ENCODE data around the gene JAG2.

Gene JAG2

DNA sequence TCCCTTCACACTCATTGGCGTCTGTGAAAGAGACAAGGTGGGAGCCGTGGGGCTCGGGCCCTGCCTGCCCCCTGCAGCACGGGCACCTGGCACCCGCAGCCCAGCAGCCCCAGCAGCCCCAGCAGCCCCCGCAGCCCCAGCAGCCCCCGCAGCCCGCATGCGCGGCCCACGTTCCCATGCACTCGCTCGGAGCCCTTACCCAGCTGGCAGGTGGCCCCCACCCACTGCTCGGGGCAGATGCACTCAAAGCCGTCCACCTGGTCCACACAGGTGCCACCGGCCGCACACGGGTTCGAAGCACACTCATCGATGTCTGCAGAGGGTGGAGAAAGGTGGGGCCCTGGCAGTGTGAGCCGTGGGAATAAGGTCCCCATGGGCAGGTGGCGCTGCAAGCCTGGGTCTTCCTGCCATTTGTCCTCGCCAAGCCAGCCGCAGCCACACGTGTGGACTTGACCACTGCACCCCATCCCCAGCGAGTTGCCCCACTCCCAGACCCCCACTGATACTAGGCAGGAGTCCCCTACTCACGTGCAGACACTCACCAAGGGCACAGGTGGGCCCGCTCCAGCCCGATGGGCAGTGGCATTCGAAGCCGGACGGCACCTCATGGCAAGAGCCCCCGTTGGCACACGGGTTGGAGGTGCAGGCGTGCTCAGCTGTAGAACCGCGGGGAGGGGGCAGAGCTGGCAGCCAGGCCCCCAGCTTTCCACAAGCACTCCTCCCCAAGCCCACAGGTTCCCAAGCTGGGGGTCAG, 17.3 kb downstream of the JAG2 start:
- ChIA-PET POLR2A (ENCODE audit: low non-redundant PET) (no interaction called here), CTCF (interaction anchor here (0.5 to 0.7 kb wide), 2 partner anchors 147 to 399 kb away, joined by 3 to 5 read pairs; no protein-coding TSS in a partner anchor)
- no peak overlapping the region for H3K27ac ChIP-seq
- no peak for TF ChIP-seq CTCF (conservative IDR thresholded peaks at IDR 0.05; ENCODE audit: low read depth)
- DNase-seq (ENCODE audit: low spot score), result no peak

GRCh38 chr14:105150368-105151083, 18.1 kb downstream of the JAG2 start:
- H3K27ac ChIP-seq, result no peak overlapping the region
- CTCF ChIA-PET, result no interaction called here
- POLR2A ChIA-PET (ENCODE audit: low non-redundant PET), result no interaction called here
- TF ChIP-seq CTCF (conservative IDR thresholded peaks at IDR 0.05; ENCODE audit: low read depth), result no peak
- no peak for DNase-seq (ENCODE audit: low spot score)

DNA sequence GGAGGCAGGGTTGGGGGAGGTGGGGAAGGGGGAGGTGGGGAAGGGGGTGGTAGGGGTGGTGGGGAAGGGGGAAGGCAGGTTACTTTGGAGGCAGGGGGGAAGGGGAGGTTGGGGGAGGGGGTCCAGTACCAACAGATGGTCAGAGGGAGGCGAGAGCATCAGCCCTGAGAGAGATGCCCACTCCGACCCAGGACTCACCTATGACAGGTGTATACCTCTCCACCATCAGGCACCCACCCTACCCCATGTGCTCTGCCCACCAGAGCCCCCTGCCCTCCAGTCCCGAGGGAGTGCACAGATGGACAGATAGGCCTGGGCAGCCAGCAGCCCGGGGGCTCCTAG, 18.6 kb downstream of the JAG2 start:
- no peak for DNase-seq (ENCODE audit: low spot score)
- no peak for TF ChIP-seq CTCF (conservative IDR thresholded peaks at IDR 0.05; ENCODE audit: low read depth)
- H3K27ac ChIP-seq, result no peak overlapping the region
- CTCF ChIA-PET, result no interaction called here
- POLR2A ChIA-PET (ENCODE audit: low non-redundant PET), result no interaction called here

DNA sequence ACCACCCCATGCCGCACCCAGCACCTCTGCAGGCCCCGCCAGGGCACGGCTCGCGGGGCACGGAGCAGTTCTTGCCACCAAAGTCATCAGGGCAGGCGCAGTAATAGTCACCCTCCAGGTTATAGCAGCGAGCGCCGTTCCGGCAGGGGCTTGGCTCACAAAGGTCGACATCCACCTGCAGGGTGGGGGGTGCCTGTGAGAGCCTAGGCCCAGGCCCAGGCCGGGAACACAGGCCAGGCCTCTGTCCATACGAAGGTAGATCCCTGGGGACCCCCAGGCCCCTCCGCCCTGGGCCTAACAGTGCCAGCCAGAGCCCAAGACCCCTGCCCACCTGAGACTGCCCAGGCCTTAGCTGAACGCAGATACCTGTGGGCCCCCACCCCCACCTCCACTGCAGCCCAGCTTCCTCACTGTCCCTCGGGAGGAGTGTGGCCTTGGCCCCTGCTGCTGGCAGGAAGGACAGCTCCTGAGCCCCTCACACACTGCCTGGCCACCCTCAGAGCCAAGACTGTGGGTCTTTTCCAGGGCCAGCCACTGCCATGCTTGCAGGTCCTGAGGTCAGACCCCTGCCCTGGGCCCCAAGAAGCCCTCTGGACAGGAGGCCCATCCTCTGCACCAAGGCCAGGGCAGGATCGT, 19.3 kb downstream of the JAG2 start:
- TF ChIP-seq CTCF (conservative IDR thresholded peaks at IDR 0.05; ENCODE audit: low read depth), result no peak
- H3K27ac ChIP-seq, result no peak overlapping the region
- ChIA-PET POLR2A (ENCODE audit: low non-redundant PET) (no interaction called here), CTCF (no interaction called here)
- DNase-seq (ENCODE audit: low spot score), result no peak

DNA sequence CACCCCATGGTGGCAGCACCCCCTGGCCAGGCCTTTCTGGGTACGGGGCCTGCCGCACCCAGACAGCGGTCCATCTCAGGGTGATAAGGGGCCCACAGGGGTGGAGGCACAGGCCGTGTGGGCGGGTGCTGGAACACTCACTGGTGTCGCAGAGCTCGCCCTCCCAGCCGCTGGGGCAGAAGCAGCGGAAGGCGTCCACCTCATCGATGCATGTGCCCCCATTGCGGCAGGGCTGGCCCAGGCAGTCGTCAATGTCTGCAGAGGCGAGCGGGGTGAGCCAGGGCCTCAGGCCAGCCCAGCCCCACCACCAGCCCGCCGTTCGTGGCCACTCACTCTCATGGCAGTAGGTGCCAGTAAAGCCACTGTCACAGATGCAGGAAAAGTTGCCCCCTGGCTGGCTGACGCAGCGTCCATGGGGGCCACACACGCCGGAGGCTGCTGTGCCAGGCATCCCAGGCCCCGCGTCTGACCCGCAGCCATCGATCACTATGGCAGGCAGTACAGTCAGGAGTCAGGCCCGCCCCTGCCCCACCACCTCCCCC, 19.9 kb downstream of the JAG2 start:
- POLR2A ChIA-PET (ENCODE audit: low non-redundant PET), result no interaction called here
- TF ChIP-seq CTCF (conservative IDR thresholded peaks at IDR 0.05; ENCODE audit: low read depth), result no peak
- no peak overlapping the region for H3K27ac ChIP-seq
- CTCF ChIA-PET, result interaction anchor here (0.6 kb wide), 1 partner anchor 8 kb away, joined by 3 read pairs; no protein-coding TSS in a partner anchor
- DNase-seq (ENCODE audit: low spot score), result no peak

Data from RWPE1 (cell line).